ENCODE results near the gene CEP164. TPM values are rescaled to one million over a fixed set of nuclear protein-coding genes. Genes with fewer than 3 reads are reported as not detected.
A peak's percentile ranks its signal among the peaks of the same experiment; 100 is the strongest.

Gene CEP164
- total RNA-seq, 4 donors from 2014 or later: 3.4 to 9.2 (median 5.8) TPM

DNA sequence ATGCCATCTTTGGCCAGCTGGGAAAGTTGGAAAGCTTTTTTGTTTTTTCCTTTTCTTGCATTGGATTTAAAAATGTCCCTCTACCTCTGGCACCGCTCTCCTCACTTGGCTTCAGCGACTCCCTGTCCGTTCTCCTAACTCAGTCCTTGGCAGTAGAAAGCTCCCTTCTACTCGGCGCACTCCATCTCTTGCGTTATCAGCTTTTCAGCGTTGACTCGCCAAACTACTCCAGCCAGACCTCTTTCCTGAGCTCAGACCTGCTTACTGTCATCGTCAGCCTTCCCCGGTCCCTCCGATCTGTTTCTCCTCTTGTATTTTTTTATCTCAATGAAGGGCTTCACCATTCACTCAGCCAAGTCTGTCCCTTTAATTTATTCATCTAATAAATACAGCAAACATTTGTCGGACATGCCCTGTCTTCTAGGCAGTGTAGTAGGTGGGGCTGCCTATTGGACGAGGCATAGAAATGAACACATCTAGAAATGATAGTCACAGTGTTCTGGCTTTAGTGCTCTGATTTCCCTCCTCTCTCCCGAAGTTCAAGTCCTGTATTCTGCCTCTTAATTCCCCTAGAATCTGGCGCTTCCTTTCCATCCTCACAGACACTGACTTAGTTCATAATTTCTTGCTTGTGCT, 839 bp downstream of the CEP164 start:
- Histone ChIP-seq H3K9me3 (no peaks in the 10 kb centered on the region), H3K27ac (peak overlapping the region; percentile 85 to 91 (median 86)), H3K36me3 (no peaks in the 10 kb centered on the region), H3K4me1 (peaks cover 9% of the 10 kb centered on the region in 2 donors), H3K4me3 (peak overlapping the region; percentile 66 to 90 (median 77)), H3K27me3 (no peaks in the 10 kb centered on the region)
- DNase-seq (peak in 1 of 2 donors; percentile 38), ATAC-seq (peak; percentile 38 to 52)
- no peak for TF ChIP-seq POLR2A (IDR thresholded peaks at IDR 0.05)
- TF ChIP-seq, protein P1, sequence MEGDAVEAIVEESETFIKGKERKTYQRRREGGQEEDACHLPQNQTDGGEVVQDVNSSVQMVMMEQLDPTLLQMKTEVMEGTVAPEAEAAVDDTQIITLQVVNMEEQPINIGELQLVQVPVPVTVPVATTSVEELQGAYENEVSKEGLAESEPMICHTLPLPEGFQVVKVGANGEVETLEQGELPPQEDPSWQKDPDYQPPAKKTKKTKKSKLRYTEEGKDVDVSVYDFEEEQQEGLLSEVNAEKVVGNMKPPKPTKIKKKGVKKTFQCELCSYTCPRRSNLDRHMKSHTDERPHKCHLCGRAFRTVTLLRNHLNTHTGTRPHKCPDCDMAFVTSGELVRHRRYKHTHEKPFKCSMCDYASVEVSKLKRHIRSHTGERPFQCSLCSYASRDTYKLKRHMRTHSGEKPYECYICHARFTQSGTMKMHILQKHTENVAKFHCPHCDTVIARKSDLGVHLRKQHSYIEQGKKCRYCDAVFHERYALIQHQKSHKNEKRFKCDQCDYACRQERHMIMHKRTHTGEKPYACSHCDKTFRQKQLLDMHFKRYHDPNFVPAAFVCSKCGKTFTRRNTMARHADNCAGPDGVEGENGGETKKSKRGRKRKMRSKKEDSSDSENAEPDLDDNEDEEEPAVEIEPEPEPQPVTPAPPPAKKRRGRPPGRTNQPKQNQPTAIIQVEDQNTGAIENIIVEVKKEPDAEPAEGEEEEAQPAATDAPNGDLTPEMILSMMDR (IDR thresholded peaks at IDR 0.05 in 4 of 5, conservative IDR thresholded peaks at IDR 0.05 in 1 of 5): no peak
- in situ Hi-C loops (cut with MboI; ENCODE audit: low sequenced_read_pairs in 4 of 4): no loop called here
- intact Hi-C loops (cut with DNase I; ENCODE audit: low total_unique reads): loop anchor here (1.0 to 10.0 kb wide), 3 partner anchors 12 to 541 kb away; partner anchors contain the start of genes BACE1, SIDT2 and ZPR1

DNA sequence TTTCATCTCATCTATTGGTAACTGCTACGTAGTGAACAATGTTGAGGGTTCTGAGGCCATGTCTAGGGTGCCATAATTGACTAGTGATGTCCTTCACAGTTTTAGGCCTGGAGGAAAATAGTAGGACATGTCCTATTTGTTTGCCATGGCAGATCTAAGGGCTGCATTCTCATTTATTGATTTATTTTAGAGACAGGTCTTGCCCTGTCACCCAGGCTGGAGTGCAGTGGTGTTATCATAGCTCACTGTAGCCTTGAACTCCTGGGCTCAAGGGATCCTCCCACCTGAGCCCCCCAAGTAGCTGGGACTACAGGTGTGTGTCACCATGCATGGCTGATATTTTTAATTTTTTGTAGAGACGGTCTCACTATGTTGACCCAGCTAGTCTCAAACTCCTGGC, 5.2 kb downstream of the CEP164 start:
- no peak overlapping the region for H3K27ac ChIP-seq
- H3K4me3 ChIP-seq: no peak overlapping the region
- no peak for ATAC-seq
- no peaks in the 10 kb centered on the region for H3K9me3 ChIP-seq
- TF ChIP-seq, protein P1 (IDR thresholded peaks at IDR 0.05 in 4 of 5, conservative IDR thresholded peaks at IDR 0.05 in 1 of 5): no peak
- no peak for TF ChIP-seq POLR2A (IDR thresholded peaks at IDR 0.05)
- in situ Hi-C loops (cut with MboI; ENCODE audit: low sequenced_read_pairs in 4 of 4): no loop called here
- DNase-seq: no peak
- no peaks in the 10 kb centered on the region for H3K36me3 ChIP-seq
- peaks cover 9% of the 10 kb centered on the region in 2 donors for H3K4me1 ChIP-seq
- intact Hi-C loops (cut with DNase I; ENCODE audit: low total_unique reads): no loop called here
- H3K27me3 ChIP-seq: no peaks in the 10 kb centered on the region

DNA sequence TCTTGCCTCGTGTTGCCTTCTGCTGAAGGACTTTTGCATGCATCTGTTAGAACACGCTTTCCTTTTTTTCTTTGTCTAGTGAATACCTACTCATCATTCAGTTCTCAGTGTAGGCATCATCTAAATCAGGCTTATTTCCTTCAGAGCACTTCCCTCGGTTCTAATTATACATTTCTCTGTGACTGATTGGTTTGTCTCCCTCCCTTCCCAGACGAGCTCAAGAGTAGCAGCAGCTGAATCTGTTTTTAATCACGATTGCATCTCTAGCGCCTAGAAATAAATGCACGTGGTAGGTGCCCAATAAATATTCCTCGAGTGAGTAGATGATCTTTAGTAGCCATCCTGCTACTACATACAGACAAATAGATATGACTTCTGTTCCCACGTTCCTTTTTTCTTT, 6.3 kb downstream of the CEP164 start:
- Histone ChIP-seq H3K27ac (no peak overlapping the region), H3K4me1 (peaks cover 3 to 4% of the 10 kb centered on the region in 2 donors), H3K9me3 (no peaks in the 10 kb centered on the region), H3K27me3 (no peaks in the 10 kb centered on the region), H3K36me3 (peaks cover 0 to 4% of the 10 kb centered on the region in 2 donors), H3K4me3 (no peak overlapping the region)
- ATAC-seq (no peak), DNase-seq (no peak)
- in situ Hi-C loops (cut with MboI; ENCODE audit: low sequenced_read_pairs in 4 of 4): no loop called here
- TF ChIP-seq, protein P1 (IDR thresholded peaks at IDR 0.05 in 4 of 5, conservative IDR thresholded peaks at IDR 0.05 in 1 of 5): no peak
- no peak for TF ChIP-seq POLR2A (IDR thresholded peaks at IDR 0.05)
- intact Hi-C loops (cut with DNase I; ENCODE audit: low total_unique reads): no loop called here

DNA sequence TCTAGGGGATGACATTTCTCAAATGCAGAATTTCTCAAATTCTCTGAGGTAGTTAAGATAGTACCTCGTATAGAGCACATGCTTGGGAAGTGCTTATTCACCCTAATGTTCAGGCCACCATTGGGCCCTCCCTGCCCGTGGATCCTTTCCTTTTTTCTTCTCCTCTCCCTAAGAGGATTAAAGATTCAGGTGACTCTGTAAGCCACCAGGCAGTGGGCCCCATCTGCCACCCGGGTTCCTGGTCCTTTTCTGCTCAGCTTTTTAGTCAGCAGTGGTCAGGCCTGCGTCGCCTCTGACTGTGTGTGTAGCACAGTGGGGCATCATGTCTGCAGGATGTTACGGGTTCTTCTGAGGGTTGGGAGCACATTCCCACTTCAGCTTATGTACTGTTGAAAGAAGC, 7.2 kb downstream of the CEP164 start:
- TF ChIP-seq, protein P1 (IDR thresholded peaks at IDR 0.05 in 4 of 5, conservative IDR thresholded peaks at IDR 0.05 in 1 of 5): no peak
- no peak for TF ChIP-seq POLR2A (IDR thresholded peaks at IDR 0.05)
- Histone ChIP-seq H3K27me3 (no peaks in the 10 kb centered on the region), H3K9me3 (no peaks in the 10 kb centered on the region), H3K4me1 (no peaks in the 10 kb centered on the region), H3K27ac (no peak overlapping the region), H3K36me3 (peaks cover 0 to 11% of the 10 kb centered on the region in 2 donors), H3K4me3 (no peak overlapping the region)
- in situ Hi-C loops (cut with MboI; ENCODE audit: low sequenced_read_pairs in 4 of 4) (no loop called here), intact Hi-C loops (cut with DNase I; ENCODE audit: low total_unique reads) (no loop called here)
- DNase-seq (no peak), ATAC-seq (no peak)

Data from gastrocnemius medialis (tissue), 4 donors.